Activated naive CD4-positive, alpha-beta T cell treated with anti-CD3 and anti-CD28 coated beads, Interleukin-2, amount 10 ng/mL, durations not matched to agents 7 days and 5 days (primary cell): Measurements from ENCODE around the gene NOC4L.
A peak's percentile ranks its signal among the peaks of the same experiment; 100 is the strongest.

Source experiments
- CTCF ChIA-PET: fragments of 350-600 bp; sonication (Branson Sonifier 250); formaldehyde crosslinking; loops from one replicate; lab custom pipeline; 2021; ENCODE audit warnings: antibody characterized with exemption; lab: Charles Lee
- DNase-seq: peaks from one replicate; pipeline ENCODE4 v3.0.0-alpha.2; 2020
- H3K27ac Mint-ChIP-seq: one replicate; pipeline ENCODE4 v1.8.0; 2021; ENCODE audit warnings: mild to moderate bottlenecking, moderate library complexity, mixed read lengths
- H3K27me3 Mint-ChIP-seq: one replicate; pipeline ENCODE4 v1.8.0; 2021; ENCODE audit warnings: mild to moderate bottlenecking, mixed read lengths
- H3K36me3 Mint-ChIP-seq: one replicate; pipeline ENCODE4 v1.8.0; 2021; ENCODE audit warnings: mixed read lengths
- H3K4me1 Mint-ChIP-seq: one replicate; pipeline ENCODE4 v1.8.0; 2021; ENCODE audit warnings: mixed read lengths
- H3K4me3 Mint-ChIP-seq: one replicate; pipeline ENCODE4 v1.8.0; 2021; ENCODE audit warnings: mild to moderate bottlenecking, moderate library complexity, mixed read lengths
- H3K9me3 Mint-ChIP-seq: one replicate; pipeline ENCODE4 v1.8.0; 2021; ENCODE audit warnings: mixed read lengths

The NOC4L gene

DNA sequence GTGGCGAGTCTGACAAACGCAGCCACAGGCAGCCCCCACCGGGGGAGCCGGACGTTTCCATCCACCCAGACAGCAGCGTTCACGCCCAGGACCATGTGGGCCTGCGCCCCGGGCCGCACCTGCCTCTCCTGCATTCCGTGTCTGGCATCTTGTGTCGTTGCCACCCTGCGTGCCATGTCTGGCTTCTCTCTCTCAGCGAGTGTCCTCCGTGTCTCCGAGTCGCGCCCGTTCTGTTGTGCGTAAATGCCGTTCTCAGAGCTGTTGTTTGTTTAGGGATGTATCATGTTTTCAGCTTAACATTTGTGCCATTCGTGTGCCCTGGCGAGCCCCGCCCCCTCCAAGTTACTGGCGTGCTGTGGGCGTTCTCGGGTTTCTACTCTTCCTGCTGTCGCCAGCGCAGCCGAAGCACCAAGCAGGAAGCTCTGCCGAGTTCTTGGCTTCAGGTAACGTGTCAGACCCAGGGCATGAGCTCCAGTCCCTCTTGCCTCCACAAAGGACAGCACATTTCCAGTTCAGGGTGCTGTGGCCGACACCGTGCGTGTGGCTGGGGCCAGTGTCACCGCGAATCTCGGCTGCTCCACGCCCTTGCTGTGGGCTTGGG lies 34.6 kb downstream of the NOC4L start:
- Mint-ChIP-seq H3K27me3 (peaks cover 51% of the 10 kb centered on the region), H3K4me1 (peaks cover 47% of the 10 kb centered on the region), H3K9me3 (peaks cover 19% of the 10 kb centered on the region), H3K36me3 (peaks cover 8% of the 10 kb centered on the region), H3K27ac (peak overlapping the region; percentile 96), H3K4me3 (peak overlapping the region; percentile 76)
- peak; percentile 77 for DNase-seq
- CTCF ChIA-PET: interaction anchor here (0.9 to 1.7 kb wide), 5 partner anchors 11 to 25 kb away, joined by 3 to 5 read pairs (median 4); no protein-coding TSS in a partner anchor

DNA sequence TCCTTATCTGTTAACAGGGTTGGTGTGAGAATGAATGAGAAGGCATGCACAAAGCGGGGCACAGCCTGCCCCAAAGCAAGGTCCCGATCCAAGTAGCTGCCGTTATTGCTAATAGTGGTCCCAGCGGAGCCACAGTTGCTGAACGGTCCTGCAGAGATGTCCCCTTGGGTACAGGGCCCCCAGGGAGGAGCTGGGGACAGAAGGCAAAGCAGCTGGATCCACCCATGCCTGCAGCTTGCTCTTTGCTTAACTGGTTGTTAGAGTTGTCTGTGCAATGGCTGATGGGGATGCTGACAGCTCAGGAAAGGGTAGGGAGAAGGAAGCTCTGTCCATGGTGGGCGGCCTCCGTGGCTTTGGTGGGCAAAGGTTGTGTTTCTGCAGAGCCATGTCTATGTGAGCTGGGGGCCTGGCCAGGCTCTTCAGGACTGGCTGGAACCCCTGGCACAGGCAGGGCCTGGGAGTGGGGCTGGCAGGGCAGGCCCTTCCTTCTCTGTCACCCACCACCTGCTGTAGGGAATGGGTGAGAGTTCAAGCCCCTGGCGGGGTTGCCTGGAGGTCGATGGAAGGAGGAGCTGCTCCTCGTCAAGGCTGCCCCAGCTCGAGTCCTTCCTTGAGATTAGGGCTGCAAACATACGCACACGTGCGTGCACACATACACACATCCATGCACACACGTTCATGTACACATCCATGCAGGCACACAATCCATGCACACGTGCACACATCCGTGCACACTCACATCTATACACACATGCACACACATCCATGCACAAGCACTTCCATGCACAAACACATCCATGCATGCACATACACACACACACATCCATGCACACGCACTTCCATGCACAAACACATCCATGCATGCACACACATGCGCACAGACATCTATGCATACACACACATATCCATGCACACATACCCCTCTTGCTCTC lies 35.4 kb downstream of the NOC4L start:
- Mint-ChIP-seq H3K27me3 (peaks cover 50% of the 10 kb centered on the region), H3K36me3 (peaks cover 12% of the 10 kb centered on the region), H3K27ac (peak overlapping the region; percentile 96), H3K4me1 (peaks cover 42% of the 10 kb centered on the region), H3K9me3 (peaks cover 22% of the 10 kb centered on the region), H3K4me3 (peak overlapping the region; percentile 76)
- no peak for DNase-seq
- CTCF ChIA-PET: interaction anchor here (1.0 to 1.7 kb wide), 3 partner anchors 18 to 26 kb away, joined by 3 to 5 read pairs (median 4); no protein-coding TSS in a partner anchor

GRCh38 chr12:132180648-132181546 lies 36.6 kb downstream of the NOC4L start:
- H3K27me3 Mint-ChIP-seq: peaks cover 54% of the 10 kb centered on the region
- CTCF ChIA-PET: no interaction called here
- peaks cover 18% of the 10 kb centered on the region for H3K36me3 Mint-ChIP-seq

GRCh38 chr12:132181570-132182200 lies 37.4 kb downstream of the NOC4L start:
- Mint-ChIP-seq H3K27me3 (peaks cover 50% of the 10 kb centered on the region), H3K4me1 (peaks cover 51% of the 10 kb centered on the region), H3K27ac (no peak overlapping the region), H3K9me3 (peaks cover 27% of the 10 kb centered on the region), H3K4me3 (no peak overlapping the region), H3K36me3 (peaks cover 19% of the 10 kb centered on the region)
- CTCF ChIA-PET: no interaction called here
- DNase-seq: no peak

More at GRCh38 chr12:132180648-132181546, 36.6 kb downstream of the NOC4L start:
- no peak overlapping the region for H3K4me3 Mint-ChIP-seq
- H3K4me1 Mint-ChIP-seq: peaks cover 46% of the 10 kb centered on the region
- H3K9me3 Mint-ChIP-seq: peaks cover 27% of the 10 kb centered on the region
- no peak overlapping the region for H3K27ac Mint-ChIP-seq
- DNase-seq: no peak

- H3K36me3 Mint-ChIP-seq: peaks cover 24% of the 10 kb centered on the region
- peaks cover 27% of the 10 kb centered on the region for H3K9me3 Mint-ChIP-seq
- no peak for DNase-seq
- H3K27ac Mint-ChIP-seq: no peak overlapping the region
- CTCF ChIA-PET: no interaction called here
- H3K27me3 Mint-ChIP-seq: peaks cover 45% of the 10 kb centered on the region
- peaks cover 52% of the 10 kb centered on the region for H3K4me1 Mint-ChIP-seq
- H3K4me3 Mint-ChIP-seq: no peak overlapping the region
These were observed 38.0 kb downstream of the NOC4L start for GRCh38 chr12:132182206-132182710.

- H3K27ac Mint-ChIP-seq: no peak overlapping the region
- peaks cover 27% of the 10 kb centered on the region for H3K9me3 Mint-ChIP-seq
These were observed 38.6 kb downstream of the NOC4L start for GRCh38 chr12:132182711-132183365.

DNA sequence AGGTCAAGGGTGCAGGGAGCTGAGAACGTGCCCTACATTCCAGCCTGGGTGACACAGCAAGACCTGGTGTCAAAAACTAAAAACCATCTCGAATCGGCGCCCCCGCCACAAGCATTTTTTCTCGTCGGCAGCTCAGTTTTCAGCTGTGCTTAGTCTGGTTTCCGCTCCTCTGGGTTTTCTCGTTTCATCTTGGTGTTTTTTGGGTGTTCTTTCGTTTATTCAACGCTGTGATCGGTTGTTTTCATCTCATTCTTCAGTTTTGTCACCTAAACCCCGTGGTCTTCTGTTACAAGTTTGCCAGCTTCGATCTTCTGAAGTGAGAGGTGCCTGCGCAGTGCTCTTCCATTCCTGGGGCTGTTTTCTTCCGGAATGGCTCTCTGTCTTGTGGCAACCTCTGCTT lies 41.4 kb downstream of the NOC4L start:
- Mint-ChIP-seq H3K9me3 (peaks cover 24% of the 10 kb centered on the region), H3K27me3 (peaks cover 37% of the 10 kb centered on the region)

More at GRCh38 chr12:132182711-132183365, 38.6 kb downstream of the NOC4L start:
- H3K4me1 Mint-ChIP-seq: peaks cover 57% of the 10 kb centered on the region
- peaks cover 28% of the 10 kb centered on the region for H3K36me3 Mint-ChIP-seq
- H3K4me3 Mint-ChIP-seq: no peak overlapping the region
- H3K27me3 Mint-ChIP-seq: peaks cover 44% of the 10 kb centered on the region
- no peak for DNase-seq
- CTCF ChIA-PET: no interaction called here

DNA sequence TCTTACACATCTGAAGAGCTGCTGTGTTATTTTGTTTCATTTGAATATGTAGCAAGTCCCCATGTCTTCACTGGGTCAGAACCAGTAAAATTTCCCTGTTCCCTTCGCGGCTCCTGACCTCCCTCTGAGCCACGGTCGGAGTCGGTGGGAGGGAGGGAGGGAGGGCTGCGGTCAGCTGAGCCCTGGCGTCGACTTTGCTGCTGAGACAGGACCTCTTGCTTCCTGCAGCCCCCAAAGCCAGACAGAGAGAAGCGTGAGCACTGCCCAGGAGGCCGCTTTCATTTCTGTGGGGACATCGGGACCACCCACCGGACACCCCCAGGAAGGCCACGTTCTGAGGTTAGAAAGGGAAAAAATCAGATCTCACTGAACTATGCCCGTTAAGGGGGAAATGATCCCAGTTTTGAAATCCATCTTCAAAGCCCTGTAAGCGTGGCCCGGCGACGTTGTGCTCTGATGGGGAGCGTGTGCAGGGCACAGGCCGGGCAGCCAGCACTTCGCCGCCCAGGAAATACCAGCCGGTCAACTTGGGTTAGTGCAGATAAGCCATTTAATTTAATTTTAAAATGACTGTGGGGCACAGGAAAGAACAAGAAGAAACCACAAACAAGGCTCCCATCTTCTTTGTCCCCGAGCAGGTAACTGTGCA lies 42.1 kb downstream of the NOC4L start:
- Mint-ChIP-seq H3K4me1 (peaks cover 56% of the 10 kb centered on the region), H3K4me3 (peak overlapping the region; percentile 42), H3K27ac (peak overlapping the region; percentile 93), H3K9me3 (peaks cover 21% of the 10 kb centered on the region), H3K27me3 (peaks cover 35% of the 10 kb centered on the region), H3K36me3 (peaks cover 34% of the 10 kb centered on the region)
- no peak for DNase-seq
- CTCF ChIA-PET: interaction anchor here (1.4 kb wide), 1 partner anchor 25 kb away, joined by 4 read pairs; no protein-coding TSS in a partner anchor

More for the DNA sequence above, 41.4 kb downstream of the NOC4L start:
- Mint-ChIP-seq H3K4me3 (peak overlapping the region; percentile 42), H3K36me3 (peaks cover 34% of the 10 kb centered on the region), H3K4me1 (peaks cover 53% of the 10 kb centered on the region), H3K27ac (peak overlapping the region; percentile 93)
- CTCF ChIA-PET: interaction anchor here (1.4 kb wide), 1 partner anchor 24 kb away, joined by 4 read pairs; no protein-coding TSS in a partner anchor
- peak; percentile 60 for DNase-seq

- Mint-ChIP-seq H3K9me3 (peaks cover 18% of the 10 kb centered on the region), H3K27ac (peak overlapping the region; percentile 93), H3K4me3 (peak overlapping the region; percentile 52), H3K27me3 (peaks cover 30% of the 10 kb centered on the region), H3K4me1 (peaks cover 56% of the 10 kb centered on the region), H3K36me3 (peaks cover 34% of the 10 kb centered on the region)
- no peak for DNase-seq
- CTCF ChIA-PET: no interaction called here
These were observed 42.8 kb downstream of the NOC4L start for GRCh38 chr12:132186857-132187620.

DNA sequence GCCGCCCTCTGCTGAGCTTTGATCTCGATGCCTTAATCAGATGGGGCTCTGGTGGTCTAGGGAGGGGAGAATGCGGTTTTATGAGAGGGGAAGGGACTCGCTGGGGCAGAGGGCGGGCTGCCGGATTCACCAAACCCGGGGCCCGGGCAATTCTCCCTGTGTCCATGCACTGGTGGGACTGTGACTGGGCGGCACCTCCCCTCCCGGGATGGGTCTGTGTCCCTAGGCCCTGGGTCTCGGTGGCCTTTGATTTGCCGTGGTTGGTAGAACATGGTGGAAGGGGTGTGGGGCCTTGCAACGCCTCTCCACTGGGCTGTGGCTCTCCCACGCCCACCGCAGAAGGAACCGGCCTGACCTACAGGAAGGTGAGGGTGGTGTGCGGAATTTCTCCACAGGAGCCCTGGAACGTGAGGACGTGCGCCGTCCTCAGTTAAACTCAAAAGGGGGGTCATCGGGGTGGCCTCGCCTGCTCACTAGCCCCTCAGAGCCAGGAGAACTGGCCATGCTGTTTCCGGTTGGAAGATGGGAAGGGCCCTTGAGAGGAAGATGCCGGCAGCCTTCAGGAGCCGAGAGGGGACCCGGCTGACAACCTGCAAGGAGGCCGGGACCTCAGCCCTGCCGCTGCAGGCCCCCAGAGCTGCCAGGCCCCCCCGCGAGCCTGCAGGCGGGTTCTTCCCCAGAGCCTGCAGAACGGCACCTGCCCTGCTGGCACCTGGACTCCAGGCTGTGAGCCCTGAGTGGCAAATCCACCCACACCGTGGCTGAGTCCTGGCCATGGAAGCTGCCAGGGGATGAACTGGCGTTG lies 43.6 kb downstream of the NOC4L start:
- peak overlapping the region; percentile 89 for H3K4me3 Mint-ChIP-seq
- H3K4me1 Mint-ChIP-seq: peaks cover 56% of the 10 kb centered on the region
- CTCF ChIA-PET: no interaction called here
- peaks cover 21% of the 10 kb centered on the region for H3K27me3 Mint-ChIP-seq
- peaks cover 15% of the 10 kb centered on the region for H3K9me3 Mint-ChIP-seq
- H3K36me3 Mint-ChIP-seq: peaks cover 31% of the 10 kb centered on the region
- peak overlapping the region; percentile 55 for H3K27ac Mint-ChIP-seq
- DNase-seq: no peak

DNA sequence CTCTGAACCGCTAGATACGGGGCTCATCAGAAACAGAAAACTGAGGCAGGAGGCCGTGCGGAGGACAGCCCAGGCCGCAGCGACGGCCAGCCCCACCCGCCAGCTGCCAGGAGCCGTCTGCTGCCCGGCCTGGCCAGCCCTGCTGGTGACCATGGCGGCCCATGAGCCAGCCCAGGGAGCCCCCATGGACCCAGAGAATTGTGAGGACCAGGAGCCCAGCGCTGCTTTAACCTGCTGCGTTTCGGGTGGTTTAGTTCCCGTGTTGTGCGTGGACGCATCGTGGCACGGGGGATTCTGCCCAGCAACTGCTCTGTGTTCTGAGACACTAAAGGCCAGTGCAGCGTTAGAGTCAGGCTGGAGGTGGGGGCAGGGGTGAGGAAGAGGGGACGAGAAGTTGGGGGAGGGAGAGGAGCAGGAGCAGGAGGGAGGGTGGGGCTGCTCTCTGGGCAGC lies 44.2 kb downstream of the NOC4L start:
- Mint-ChIP-seq H3K4me3 (peak overlapping the region; percentile 89), H3K9me3 (peaks cover 18% of the 10 kb centered on the region), H3K36me3 (peaks cover 26% of the 10 kb centered on the region), H3K4me1 (peaks cover 54% of the 10 kb centered on the region), H3K27me3 (peaks cover 17% of the 10 kb centered on the region), H3K27ac (peak overlapping the region; percentile 88)
- DNase-seq: no peak
- CTCF ChIA-PET: interaction anchor here (1.3 to 1.4 kb wide), 2 partner anchors 17 to 35 kb away, joined by 3 to 4 read pairs; no protein-coding TSS in a partner anchor
